RPMI8226 (cell line): Measurements from ENCODE around the gene SUV39H1.
A peak's percentile ranks its signal among the peaks of the same experiment; 100 is the strongest.
"Not testable (repeated sequence)": the region's sequence is repeated elsewhere in the genome, so short reads cannot be mapped to it uniquely, and the experiment has no call there.

ENCODE experiments used
- DNase-seq: peaks from one replicate; pipeline ENCODE4 v3.0.0-alpha.2; 2015

Gene SUV39H1

DNA sequence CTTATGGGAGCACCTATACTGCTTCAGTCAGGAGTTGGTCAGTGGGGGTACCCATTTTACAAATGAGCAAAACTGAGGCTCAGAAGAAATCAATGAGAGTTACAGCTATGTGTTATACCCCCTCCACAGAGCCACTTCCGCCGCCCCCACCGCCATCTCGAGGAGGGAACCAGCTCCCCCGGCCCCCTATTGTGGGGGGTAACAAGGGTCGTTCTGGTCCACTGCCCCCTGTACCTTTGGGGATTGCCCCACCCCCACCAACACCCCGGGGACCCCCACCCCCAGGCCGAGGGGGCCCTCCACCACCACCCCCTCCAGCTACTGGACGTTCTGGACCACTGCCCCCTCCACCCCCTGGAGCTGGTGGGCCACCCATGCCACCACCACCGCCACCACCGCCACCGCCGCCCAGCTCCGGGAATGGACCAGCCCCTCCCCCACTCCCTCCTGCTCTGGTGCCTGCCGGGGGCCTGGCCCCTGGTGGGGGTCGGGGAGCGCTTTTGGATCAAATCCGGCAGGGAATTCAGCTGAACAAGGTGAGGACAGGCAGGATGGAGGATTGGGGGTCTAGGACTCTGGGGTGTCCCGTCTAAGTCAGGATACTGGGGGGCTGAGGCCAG, 7.9 kb upstream of the SUV39H1 start:
- DNase-seq, result no peak

DNA sequence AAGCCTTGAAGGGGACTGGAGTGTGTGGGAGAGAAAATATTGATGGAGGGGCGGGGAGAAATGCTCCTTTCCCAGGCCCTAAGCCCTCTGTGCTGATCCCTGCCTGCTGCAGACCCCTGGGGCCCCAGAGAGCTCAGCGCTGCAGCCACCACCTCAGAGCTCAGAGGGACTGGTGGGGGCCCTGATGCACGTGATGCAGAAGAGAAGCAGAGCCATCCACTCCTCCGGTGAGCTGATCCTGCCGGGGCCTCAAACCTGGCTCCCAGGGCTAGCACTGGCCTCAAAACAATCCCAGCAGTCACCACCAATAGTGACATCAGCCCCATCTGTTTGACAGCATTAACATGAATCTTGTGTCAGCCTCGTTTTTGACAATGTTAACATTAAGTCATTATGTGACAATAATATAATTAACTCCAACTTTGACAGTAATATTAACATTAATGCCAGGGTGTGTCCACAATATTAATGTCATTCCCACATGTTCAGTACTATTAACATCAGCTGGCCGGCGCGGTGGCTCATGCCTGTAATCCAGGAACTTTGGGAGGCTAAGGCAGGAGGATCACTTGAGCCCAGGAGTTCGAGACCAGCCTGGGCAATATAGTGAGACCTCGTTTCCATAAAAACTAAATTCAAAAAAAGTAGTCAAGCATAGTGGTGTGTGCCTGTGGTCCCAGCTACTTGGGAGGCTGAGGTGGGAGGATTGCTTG, 7.2 kb upstream of the SUV39H1 start:
- DNase-seq, result no peak

DNA sequence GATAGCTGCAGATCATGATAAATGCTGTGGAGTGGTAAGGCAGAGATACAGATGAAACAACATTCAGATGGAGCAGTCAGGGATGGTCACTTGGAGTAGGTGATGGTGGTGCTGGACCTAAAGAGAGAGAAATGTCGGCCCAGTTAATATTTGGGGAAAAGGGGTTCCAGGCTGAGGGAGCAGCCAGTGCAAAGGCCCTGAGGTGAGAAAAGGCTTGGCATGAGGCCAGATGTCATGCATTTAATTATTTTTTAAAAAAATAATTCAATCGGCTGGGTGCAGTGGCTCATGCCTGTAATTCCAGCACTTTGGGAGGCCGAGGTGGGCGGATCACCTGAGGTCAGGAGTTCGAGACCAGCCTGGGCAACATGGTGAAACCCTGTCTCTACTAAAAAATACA, 4.8 kb upstream of the SUV39H1 start:
- not testable (repeated sequence) for DNase-seq

DNA sequence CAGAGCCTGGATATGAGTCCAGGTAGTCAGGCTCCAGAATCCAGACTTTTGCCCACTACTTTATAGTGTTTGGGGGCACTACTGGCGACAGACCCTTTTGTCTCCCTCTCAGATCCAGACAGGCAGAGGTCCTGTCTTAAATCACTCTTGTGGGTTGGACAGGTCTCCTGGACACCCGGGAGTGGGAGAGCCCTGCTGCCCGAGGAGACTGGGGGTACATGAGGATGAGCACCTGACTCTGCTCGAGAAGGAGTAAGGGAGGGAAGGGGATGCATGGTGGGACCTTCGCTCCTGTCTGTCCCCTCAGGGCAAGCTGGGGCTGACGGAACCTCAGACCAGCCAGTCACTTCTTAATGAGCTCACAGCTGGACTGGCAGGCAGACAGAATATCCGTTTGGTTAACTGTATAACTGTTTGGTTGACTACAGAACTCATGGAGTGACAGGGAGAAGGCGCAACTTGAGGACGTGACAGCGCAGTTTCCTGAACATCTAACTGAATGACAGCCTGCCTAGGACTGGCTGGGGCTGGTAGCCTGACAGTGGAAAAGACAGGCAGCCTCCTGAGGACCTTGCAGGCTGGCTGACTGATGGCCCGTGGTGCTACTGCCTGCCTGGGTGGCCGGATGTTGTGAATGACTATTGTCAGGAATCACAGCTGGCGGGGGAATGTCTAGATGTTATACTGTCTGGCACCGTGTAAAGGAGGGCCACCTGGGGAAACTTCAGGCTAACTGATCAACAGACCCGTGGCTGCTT, 1.6 kb upstream of the SUV39H1 start:
- no peak for DNase-seq

DNA sequence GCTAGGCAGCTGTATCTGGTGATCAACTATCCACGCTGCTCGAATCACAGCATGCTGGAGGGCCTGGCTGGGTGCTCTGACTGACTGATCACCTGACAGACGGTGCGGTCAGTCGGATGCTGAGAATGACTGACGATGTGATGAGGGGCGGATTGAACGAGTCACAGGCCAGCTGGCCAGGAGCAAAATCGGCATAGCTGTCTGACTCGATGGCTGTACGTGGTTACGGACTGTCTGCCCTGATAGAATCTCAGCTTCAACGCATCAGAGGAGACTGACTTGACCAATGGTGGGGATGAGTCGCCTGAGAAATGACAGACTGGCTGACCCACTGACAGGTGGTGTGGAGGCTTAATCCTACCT, 1.0 kb upstream of the SUV39H1 start:
- DNase-seq, result no peak

DNA sequence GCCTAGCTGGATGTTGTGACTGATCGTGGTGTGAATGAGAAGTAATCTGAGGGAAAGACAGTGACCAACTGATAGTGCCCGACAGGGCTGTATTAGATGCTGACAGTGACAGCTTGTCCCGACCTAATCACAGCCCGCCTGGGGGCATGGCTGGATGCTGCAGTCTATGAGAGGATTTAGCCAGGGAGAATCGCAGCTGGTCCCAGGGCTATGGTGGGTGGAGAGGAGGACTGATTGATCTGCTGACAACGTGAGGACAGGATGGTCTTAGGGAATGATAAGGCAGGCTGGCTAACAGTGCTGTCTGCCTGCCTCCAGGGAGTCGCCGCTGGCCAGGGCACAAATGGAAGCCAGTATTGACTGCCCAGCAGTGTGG, 621 bp upstream of the SUV39H1 start:
- no peak for DNase-seq

DNA sequence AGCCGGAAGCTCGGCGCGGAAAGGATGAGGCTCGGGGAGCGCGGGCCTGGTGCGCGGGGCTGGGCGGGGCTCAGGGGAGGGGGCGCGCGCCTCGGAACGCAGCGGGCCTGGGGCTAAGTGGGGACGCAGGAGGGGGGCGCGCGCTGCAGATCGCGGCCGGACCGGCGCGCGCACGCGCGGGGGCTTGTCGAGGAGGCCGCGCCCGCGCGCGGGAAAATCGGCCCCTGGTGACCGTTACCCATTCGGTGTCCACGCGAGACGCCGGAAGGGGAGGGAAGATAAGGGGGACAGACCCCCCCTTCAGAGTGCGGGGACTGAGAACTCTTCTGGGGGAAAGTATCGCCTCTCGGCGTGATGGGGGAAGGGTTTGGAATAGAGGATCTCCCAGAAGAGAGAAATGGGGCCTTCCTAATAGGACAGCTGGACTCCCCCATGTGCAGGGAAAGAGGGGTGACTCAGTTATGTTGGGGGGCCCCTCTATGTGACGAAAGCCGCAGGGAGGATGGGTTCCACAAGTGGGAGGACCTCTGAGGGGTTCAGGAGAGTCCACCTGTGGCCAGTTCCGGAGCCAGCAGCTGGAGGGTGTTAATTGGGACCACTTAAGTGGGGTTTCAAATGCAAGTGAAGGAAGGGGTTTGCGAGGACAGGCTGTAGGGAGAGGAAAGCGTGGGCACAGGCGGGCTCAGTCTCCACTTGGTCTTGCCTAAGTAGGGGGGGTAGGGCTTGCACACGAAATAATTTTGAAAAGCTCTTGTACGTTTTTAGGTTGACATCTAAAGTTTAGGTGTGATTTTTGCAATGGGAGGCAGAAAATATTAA, 584 bp downstream of the SUV39H1 start:
- DNase-seq, result peak; percentile 54

DNA sequence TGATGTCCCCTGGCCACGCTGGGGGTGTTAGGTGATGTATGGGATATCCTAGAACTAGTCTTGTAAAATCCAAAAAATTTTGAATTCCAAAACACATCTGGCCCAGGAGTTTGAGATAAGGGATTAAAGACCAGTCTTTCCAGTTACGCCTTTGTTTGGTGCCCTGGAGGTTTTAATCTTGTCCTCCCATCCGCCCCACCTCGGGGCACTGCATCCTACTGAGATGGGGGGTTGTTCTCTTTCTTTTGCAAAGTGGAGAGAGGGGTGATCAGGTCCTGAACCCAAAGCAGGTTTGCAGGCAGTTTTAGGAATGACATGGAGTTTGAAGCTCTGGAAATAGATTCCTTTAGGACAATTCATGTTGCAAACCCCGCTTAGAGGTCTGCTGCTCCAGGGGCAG, 1.8 kb downstream of the SUV39H1 start:
- DNase-seq, result no peak

DNA sequence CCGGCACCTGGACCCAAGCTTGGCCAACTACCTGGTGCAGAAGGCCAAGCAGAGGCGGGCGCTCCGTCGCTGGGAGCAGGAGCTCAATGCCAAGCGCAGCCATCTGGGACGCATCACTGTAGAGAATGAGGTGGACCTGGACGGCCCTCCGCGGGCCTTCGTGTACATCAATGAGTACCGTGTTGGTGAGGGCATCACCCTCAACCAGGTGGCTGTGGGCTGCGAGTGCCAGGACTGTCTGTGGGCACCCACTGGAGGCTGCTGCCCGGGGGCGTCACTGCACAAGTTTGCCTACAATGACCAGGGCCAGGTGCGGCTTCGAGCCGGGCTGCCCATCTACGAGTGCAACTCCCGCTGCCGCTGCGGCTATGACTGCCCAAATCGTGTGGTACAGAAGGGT, 3.7 kb downstream of the SUV39H1 start:
- no peak for DNase-seq

DNA sequence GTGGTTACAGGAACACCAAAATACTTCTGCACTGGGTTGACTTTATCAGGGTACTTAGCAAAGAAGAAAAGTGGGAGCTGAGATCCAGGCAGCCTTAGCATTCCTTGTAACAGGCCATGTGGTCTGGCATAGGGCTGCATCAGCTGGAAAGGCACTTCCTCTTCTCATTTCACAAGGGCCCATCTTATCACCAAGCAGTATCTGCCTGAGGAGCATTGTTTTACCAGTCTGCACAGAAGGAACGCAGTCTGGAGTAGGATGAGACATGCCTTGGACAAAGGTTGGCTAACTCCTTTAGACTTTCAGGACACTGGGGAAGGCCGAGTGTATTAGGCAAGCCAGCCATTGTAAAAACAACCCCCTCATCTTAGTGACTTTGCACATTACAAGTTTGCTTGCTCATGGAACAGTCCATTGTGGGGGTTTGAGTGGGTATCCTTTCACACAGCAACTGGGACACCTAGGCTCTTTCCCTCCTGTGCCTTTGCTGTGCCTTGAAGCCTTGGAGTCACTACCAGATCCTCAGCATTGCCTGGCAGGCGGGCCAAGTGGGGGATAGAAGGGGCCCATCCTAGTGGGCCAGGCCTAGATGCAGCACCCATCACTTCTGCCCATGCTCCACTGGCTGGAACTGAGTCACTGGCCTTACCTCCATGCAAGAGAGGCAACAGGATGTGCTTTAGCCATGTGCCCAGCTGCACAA, 4.6 kb downstream of the SUV39H1 start:
- no peak for DNase-seq

DNA sequence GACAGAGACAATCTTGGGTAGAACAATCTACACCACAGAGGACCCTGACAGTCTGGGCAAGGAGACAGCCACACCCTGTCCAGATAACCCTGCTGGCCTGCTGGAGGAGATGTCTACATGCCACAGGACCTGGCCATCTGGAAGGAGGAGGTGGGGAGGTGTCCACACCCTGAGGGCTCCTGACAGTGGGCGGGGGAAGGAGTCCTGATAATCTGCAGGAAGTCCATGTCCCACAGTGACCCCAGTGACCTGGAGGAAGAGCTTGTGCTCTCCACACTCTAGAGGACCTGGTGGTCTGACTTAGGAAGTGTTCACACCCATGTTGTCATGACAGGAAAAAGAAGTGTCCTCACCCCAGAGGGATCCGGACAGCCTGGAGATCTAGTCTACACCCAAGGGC, 5.5 kb downstream of the SUV39H1 start:
- DNase-seq, result no peak

DNA sequence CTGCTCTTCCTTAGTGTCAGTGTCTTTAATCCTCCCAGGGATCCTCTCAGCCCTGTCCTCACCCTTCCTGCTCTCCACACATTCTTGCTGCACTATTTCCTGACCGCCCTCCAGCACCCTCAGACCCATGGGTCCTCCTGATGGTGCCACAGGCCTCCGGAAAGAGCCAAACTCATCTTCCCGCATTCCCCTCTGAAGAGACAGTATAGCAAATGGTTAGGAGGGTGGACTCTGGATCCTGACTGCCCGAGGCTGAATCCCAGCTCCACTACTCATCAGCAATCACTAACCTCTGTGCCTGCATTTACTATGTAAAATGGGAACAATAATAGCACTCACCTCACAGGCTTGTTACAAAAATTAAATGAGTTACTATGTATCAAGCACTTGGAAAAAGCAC, 6.2 kb downstream of the SUV39H1 start:
- no peak for DNase-seq

DNA sequence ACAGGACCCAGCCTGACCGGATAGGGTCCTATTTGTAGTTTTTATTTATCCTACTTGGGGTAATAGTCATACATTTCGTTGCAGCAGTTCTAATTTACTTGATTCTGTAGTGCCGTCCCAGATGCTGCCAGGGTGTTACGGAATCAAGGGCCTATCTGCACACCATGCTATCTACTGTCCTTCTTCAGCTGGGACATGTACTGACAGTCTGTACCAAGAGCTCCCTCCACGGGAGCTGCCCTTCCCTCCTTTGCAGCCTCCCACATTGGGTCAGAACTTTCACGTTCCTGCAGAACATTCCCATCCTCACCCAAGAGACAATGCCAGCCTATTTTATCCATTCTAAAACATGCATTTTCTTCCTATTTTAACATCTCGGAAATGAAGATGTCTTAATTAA, 6.7 kb downstream of the SUV39H1 start:
- DNase-seq, result no peak

DNA sequence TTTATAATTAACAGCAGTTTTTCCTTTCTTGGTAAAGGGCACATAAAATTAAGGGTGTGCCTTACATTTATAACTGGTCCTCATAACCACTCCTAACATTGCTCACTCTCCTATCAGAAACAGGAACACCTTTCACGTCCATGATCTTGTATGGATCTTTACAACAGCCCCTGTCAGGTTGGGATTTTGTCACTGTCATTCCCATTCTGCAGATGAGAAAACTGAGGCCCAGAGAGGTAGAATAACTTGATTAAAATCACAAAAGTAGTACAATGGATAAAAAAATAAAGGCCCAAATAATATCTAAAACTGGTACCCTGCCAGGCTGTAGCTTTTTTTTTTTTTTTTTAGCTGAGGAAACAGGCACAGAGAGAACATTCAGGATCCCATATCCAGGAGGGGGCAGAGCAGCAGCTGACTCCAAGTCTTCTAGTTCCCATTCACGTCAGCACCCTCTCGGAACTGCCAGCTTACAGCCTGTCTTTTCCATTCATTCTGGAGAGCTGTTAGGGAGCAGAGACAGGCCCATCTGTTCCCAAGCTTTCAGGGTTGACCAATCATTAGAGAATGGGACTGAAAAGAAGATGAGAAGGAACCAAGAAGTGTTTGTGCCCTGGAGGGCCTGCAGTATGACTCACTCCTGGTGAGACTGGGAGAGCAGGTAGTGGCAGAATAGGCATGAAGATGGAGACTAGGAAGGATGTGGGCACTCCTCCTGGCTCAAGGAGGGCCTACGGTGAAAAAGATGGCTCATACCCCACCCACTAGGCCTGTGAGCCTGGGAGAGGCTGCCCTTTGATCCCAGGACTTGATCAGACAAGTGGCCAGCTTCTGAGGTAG, 7.3 kb downstream of the SUV39H1 start:
- no peak for DNase-seq

DNA sequence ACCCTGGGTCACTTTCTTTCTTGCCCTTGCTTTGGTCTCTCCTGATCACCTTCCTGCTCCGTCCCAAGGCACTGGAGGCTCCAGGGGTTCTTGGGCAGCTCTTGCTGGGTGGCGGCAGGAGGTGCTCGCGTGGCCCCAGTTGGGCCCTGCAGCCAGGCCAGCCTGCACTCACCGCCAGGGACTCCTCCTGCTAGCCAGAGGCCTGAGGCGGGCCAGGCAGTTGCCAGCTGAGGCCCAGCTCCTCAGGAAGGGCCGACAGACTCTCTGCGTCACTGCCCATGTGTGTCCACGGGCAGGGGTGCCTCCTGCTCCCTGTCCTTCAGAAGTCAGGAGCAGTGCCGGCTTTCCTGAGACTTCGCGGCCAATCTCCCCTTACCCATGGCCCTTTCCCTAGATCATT, 9.3 kb downstream of the SUV39H1 start:
- DNase-seq, result no peak

DNA sequence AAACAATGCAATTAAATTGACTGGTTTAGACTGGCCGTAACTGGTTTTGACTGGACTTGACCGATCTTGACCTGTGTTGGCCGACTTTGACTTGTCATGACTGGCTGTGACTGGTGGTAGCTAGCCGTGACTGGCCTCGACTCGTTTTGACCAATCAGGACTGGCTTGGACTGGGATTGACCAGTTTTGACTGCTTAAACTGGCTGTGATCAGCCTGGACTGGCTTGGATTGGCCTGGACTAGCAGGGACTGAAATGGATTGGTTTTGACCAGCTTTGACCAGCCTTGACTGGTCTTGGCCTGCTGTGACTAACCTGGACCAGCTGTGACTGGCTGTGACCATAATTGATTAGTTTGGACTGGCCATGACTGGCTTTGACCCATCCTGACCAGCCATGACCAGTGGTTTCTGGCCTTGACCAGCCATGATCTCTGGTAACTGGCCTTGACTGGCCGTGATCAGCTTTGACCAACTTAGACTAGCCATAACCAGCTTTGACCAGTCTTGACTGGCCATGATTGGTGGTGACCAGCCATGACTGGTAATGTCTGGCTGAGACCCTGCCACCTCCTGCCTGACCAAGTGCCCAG, 13.1 kb downstream of the SUV39H1 start:
- no peak for DNase-seq

DNA sequence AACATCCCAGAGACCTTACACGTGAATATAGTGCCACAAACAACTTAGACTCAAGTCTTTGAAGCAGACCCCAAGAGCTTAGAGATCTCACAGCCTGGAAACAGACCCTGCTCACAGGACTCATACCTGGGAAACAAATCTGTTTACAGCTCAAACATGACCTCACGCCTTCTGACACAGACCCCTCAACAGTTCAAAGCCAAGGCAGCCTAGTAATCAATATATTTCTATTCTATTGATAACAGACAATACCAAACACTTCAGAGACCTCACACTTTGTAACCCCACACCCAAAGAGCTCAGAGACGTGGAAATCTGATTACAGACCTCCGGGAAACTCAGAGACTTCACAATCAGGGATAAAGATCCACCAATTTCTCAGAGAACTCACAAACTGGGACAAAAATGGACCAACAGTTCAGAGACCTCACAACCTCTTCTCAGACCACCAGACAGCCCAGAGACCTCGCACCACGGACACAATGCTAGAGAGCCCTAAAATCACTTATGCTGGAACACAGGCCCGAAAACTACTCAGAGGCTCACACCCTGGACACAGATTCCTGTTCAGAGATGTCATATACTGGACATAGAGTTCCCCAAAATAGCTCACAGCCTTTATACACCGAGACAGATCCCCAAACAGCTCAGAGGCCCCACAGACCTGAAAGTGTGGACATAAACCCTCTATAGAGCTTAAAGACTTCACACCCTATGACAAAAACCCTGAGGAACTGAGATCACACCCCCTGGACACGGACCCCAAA, 14.8 kb downstream of the SUV39H1 start:
- no peak for DNase-seq

DNA sequence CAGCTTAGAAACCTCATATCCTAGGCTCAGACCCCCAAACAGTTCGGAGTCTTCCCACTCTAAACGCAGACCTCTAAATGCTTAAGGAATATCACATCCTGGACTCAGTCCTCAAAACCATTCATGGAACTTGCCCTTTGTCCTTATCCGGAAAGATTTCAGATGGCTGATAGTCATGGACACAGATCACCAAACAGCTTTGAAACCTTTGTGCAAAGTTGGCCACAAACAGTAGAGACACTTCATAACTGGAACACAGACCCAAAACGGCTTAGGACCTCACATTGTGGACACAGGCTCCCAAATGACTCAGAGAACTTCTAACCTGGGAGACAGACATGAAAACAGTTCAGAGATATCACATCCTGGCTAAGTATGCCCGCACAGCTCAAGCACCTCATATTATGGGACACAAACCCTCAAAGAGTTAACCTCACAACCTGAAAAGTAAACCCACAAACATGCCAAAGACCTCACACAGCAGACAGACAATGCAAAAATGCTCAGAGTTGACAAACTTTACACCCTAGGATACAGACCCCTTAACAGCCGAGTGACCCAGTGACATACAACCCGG, 15.5 kb downstream of the SUV39H1 start:
- no peak for DNase-seq

DNA sequence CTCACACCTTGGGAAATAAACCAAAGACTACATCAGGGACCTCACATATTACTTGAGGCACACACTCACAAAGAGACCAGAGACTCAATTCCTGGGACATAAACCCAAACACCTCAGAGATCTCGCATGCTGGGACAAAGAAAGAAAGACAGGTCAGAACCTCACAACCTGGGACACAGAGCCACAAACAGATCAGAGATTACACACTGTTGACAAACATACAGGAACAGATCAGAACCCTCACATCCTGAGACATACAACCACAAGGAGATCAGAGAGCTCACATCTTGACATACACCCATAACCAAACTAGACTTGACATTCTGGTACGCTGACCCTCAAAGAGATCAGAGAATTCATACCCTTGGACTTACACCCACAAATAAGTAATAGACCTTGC, 17.3 kb downstream of the SUV39H1 start:
- DNase-seq, result no peak

DNA sequence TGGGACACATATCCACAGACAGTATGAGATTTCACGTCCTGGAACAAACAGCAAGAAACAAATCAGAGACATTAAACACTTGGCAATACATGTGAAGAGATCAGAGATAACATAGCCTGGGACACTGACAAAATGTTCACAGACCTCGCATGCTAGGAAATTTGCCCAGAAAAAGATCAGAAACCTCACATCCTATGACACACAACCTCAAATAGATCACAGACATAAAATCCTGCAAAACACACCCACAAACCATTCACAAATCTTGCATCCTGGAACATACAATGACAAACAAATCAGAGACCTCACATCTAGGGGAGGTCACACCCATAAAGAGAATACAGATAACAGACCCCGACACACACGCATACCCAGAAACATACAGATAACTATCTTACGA, 18.0 kb downstream of the SUV39H1 start:
- DNase-seq, result no peak
